Measurements from ENCODE around the gene ZNF292.
"Not testable (repeated sequence)": the region's sequence is repeated elsewhere in the genome, so short reads cannot be mapped to it uniquely, and the experiment has no call there.

Gene ZNF292

DNA sequence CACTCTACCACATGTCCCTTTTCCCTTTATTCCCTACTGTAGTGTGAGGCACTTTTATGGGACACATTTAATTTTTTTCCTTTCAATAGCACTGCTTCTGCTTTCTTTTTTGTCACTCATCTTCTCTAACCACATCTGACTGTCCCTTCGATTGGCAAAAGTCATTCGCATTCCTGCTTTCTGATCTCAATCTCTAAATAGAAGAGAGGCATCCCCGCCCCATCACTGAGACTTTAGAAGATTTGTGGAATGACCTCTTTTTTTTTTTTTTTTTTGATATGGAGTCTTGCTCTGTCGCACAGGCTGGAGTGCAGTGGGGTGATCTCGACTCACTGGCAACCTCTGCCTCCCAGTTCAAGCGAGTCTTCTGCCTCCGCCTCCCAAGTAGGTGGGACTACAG is 9.1 kb downstream of the ZNF292 start:
- no peak for DNase-seq

DNA sequence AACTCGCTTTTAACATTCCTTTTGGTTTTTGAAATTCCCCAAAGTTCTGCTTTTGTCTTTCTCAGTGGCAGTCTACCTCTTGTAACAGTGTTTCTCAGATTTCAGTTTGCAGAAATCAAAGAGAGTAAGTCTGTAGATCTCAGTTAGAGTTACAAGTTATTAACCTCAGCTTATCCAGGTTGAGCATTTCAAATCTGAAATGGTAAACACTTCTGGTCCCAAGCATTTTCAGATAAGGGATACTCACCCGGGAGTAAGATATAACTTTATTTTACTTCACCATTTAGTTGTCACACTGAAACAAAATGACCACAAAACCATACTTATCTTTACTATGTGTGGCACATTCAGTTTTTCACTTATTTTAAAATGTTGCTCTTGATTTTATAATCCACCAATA is 9.8 kb downstream of the ZNF292 start:
- no peak for DNase-seq

DNA sequence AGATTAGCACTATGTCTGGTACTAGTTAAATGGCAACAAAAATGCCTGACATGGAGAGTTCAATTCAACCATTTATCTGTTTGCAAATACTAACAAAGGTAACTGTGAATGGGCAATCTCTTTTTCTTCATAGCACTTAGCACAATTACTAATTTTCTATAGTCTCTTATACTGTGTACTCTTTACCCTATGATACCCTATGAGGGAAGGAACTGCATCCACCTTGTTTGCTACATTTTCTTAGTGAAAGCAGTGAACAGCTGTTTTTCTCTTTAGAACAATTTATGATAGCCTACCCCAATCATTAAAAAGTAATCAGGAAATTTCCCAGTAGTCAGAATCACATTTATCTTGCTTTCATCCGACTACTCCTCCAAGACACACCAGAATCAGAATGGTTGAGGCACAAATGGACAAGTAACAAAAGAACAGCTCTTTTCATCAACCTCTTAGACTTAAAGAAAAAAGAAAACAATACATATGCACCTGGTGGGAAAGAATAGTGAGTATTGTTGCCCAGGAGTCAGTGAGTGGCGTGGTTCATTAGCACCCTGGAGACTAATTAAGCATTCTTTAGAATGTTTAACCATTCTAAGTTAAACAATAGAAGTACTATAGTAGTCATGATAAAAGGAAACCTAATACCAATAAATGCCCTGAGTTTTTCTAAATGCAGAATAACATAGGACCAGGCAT is 16.7 kb downstream of the ZNF292 start:
- DNase-seq, result no peak

DNA sequence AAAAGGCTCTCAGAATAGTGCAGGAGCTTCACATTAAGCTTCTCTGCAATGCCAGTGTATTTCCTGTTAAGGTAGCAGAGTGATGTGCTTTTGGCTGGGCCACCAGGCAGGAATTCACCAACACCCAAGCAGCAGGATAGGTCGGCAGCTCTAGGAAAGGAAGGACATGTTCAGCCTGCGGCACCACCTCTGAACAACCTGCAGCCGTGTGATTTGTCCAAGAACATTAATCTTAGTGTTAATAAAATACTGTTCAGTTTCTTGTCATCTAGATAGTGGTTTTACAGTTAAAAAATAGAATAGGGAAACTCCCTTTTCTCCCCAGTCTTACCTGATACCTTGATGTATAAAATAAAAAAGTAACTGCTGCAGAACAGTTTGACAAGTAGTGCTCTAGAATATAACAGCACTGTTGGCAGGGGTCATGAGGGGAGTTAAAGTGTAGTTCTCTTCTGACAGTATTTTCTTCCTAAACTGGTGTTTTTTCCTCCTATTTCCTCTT is 18.8 kb downstream of the ZNF292 start:
- DNase-seq, result no peak

DNA sequence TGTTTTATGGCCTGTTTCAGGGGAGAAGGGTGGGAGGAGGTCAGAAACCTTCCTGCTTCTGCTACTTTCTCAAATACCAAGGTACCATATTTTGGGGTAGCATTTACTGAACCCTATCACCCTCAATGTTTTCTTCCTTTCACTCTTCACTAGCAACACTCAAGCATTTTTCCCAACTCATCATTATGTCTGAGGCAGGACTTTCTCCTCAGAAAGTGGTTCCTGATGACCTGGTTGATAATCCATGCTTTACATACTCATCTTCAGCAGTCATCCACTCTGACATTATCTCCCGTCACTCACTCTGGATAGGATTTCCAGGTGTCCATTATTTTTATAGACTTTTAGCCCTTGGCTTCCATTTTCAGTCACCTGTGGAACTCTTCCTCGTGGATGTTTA is 21.1 kb downstream of the ZNF292 start:
- no peak for DNase-seq

DNA sequence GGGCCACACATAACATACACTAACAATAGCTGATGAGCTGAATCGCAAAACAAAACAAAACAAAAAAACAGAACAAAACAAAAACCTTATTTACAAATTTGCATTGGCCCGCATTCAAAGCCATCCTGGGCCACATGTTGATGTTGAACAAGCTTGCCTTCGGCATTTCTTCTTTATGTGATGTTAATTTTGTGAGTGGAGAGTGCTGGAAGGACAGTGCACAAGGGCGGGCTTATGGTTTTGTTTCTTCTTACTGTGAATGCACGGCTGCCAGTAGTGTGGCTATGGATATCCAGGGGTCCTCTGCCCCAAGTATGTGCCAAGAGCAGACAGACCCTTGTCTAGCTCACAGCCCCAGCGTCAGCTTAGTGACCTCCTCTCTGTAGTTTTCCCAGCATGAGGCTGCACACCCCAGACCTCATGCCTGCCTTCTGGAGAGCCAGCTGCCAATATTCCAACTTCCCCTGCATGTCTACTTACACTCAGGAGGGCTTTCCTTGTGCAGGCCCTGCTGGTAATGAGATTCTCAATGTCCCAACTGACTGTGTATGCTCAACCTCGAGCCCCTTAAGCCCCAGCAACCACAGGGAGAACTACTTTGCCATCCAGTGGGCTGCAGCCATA is 24.9 kb downstream of the ZNF292 start:
- no peak for DNase-seq

DNA sequence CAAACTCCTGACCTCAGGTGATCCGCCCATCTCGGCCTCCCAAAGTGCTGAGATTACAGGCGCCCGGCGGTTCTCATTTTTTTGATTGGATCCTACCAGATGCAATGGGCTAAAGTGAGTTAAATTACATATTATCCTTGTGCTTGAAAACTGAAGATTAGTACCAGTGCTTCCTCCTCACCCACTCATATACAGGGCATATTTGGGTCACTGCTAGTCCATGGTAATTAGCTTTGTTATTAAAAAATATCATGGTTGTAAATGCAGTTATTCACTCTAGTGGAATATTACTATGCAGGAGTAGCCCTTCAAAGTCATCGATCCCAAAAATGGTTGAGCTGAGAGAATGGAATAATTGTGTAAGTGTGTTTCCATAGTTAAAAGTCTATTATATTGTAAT is 26.5 kb downstream of the ZNF292 start:
- no peak for DNase-seq

DNA sequence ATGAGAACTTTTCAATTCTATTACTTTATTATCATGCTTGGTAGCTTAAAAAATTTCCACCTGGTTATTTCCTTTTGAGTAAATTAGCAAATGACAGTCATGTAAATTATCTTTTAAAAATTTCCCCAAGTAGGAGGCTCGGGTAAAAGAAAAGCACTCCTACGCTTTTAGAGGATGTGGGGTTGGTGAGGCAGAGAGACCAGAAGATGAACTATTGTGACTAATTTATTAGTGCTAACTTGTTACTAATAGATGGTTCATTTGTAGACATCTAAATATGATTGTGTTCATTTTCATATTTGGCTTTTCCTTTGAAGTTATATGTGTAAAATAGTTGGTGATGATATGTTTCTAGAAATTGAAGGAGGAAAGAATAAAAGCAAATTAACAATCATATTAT is 27.0 kb downstream of the ZNF292 start:
- no peak for DNase-seq

DNA sequence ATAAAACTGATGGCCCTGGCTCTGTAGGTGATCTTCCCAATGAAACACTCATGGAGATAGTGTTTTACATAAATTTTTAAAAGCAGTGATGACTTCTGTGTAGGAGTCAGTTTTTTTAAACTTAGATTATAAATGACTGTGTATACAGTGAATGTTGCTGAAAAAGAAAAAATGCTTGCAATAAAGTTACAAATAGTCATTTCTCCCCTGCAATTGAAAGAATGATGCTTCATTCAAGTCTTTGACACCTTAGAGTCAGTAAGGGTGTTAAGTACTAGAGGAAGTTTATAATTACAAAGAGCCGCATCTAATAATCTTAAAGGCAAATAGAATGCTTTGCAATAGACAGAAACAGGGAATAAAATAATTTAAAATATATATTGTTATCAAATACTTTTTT is 27.6 kb downstream of the ZNF292 start:
- no peak for DNase-seq

DNA sequence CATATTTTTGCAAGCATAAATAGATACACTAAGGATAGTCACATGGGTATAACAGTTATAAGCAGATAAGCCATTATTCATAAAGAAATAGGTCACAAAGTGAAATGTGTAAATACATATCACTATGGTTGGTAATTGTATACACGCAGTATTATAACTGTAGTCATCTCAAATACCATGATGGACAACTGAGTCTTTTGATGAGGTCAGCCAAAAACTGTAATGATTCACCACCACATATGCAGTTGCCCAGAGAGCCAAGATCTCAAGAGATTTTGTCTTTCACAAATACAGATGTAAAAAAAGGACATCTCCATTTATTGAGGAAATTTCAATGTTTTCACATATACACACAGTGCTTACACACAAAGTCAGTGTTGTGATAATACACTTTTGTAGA is 28.3 kb downstream of the ZNF292 start:
- no peak for DNase-seq

DNA sequence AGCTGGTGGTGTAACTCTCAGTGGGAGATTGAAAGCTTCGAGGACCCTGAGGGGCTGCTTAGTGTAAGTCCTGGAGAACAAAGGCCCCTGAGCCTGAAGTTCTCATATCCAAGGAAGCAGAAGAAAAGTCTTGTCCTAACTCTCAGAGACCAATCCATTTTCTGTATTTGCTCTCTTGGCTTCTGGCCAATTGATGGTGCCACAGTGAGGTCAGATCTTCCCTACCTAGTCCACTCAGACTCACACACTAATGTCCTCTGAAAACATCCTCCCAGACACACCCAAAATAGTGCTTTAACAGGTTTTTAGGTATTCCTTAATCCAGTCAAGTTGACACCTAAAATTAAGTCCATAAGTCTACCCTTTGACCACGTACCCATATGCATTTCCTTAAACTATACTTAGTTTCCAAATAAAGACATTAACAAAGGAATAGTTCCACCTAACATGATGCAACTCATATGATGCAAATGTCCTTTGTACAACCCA is 29.4 kb downstream of the ZNF292 start:
- DNase-seq, result no peak

DNA sequence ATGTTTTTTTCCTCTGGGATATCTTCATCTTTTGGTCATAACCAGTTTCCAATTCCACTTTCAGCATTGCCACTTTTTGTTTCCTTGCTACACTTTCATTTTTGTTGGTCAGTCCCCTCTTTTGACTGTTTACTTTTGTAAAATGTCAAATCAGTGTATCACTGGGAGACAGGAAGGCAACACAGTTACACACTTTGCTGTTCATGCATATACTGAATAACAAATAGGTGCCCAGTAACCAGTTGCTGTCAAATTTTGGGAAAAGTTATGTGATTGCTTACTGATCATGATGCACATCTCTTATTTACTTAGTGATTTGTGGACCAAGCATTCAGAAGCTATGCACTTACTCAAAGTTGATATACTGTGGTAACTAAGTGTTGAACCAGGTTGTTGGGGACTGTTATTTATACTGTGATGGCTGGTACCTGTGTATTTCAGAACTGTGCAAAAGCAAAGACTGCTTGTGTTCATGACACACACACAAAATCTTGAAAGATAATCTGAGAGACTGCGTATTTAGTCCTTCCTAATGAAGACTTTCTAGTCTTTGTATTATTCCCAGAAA is 41.0 kb downstream of the ZNF292 start:
- no peak for DNase-seq

DNA sequence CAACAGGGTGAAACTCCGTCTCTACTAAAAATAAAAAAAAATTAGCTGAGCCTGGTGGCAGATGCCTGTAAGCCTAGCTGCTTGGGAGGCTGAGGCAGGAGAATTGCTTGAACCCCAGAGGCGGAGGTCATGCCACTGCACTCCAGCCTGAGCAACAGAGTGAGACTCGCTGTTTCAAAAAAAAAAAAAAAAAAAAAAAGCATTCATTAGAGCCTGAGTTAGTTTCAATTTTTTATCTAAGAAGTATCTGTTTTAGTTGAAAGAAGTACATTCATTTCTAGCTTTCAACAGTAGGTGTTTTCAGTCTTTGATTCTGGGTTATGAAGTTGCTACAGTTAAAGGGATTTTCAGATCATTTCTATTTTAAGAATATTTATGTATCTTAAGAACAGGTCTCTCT is 42.2 kb downstream of the ZNF292 start:
- no peak for DNase-seq

DNA sequence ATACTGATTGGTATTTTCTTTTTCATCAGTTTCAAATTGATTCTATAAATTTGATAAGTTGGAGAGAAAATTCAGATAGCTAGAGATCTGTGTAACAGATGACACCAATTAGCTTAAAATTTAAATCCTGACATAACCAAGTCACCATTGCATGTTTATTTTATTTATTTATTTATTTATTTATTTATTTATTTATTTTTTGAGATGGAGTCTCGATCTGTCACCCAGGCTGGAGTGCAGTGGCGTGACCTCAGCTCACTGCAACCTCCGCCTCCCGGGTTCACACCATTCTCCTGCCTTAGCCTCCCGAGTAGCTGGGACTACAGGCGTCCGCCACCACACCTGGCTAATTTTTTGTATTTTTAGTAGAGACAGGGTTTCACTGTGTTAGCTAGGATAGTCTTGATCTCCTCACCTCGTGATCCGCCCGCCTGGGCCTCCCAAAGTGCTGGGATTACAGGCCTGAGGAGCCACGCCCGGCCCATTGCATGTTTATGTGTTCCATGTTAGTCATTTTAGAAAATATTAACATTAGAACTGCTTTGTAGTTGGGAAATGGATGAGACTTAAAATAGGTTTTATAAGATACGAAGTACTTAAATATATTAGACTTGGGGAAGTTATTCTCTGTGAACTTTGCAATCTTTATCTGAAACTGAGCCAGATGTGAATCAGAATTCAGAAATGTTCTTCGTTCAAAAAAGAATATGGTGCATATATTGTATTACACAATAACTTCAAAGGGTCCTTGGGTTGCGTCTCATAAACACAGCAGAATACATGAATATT is 42.9 kb downstream of the ZNF292 start:
- DNase-seq, result not testable (repeated sequence)

DNA sequence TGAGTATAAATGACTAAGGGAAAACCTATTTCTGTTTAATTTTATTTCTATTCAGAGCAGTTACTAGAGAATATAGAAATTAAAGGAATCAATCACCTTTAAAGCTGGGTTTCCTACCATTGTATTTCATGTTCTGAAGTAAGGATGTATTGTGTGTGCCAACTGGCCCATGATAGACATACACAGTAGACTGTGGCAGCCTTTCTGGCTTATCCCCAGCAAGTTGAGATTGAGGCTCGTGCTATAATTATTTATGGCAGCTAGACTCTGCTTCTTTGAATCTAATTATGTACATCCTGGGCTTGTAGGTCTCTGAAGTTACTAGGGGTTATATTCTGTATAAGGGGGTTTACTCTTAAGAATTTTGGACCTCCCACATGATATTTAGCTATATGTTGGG is 44.4 kb downstream of the ZNF292 start:
- no peak for DNase-seq

DNA sequence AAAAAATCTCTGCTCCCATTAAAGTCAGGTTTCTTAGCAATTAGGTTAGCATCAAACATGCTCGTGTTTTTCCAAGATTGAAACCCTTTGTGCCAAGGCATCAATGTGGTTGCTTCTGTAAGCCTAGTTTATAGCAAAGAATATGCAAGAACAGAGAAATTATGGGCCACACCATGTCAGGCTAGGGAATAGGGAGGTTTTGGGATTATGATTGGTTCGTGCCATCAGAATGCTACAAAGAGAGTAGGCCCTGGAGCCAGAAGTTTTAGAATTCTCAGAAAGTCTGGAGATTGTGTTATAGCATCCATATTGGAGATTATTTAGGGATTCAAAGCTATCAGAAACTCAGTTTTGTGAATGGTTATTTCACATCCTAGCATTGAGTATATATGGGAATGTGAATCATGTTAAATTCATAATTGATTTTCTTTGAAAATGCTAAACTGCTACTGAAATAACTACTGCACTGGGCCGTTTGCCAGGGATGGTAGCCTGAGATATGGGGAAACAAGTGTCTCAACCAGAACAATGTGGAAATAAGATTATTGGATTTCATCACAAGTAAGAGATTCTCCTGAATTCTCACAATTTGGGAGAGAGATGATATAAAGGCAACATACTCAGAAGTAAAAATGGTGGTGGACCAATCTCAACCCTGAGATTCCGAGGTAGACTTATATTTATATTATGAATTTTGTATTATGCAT is 45.3 kb downstream of the ZNF292 start:
- no peak for DNase-seq

DNA sequence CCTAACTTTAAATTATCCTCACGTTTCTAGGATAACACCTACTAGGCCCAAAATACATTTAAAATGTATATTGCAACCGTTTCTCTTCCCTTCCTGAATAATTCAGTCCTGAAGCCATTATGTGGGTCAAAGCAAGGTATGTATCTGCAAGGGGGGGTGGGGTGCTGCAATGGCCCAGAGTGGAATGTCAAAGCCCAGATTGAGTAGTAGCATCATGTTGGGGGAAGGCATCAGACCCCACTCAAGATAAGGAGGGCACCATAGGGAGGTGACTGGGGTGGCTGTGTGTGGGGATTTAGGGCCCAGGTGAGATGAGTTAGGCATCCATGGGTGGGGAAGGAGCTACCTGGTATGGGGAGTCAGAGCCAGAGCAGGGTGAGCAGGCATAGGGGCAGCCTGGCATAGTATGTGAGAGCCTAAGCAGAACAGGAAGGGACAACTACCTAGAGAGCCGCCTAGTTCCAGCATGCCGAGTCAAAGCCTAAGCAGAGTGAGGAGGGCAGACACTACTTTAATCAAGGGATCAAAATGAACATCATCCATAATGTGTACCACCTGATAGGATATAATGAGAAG is 48.2 kb downstream of the ZNF292 start:
- no peak for DNase-seq

DNA sequence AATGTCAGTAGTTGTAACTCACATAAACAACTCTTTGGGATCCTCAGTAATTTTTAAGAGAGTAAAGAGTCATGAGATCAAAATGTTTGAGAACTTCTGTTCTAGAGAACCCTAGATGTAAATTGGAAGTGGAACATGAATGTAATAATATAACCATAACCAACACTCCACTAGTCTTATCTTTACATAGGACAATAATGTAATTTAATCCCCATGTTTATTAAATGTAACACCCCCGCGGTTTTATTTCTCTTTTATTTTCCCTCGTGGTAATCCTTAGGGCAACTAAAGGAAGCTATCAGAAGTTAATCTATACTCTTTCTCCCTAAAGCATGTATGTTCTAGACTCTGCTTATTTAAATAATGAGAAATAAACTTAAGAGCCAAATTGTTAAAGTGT is 54.4 kb downstream of the ZNF292 start:
- no peak for DNase-seq

DNA sequence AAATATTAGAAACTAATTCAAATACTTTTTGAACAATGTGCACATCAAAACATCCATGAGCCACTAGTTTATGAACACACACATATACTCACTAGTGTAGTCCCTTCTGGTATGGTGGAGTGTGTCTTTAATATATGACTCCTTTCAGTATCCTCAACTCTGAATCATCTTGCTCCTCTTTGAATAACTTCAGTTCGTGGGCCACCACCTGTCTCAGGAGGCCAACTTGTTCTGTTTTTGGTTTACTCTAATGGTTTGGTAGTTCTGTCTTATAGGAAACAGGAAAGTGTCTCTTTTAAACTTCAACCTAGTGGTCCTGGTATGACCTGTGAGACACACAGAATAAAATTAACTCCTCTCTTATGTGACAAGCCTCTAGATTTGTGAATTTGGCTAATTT is 55.6 kb downstream of the ZNF292 start:
- DNase-seq, result no peak

DNA sequence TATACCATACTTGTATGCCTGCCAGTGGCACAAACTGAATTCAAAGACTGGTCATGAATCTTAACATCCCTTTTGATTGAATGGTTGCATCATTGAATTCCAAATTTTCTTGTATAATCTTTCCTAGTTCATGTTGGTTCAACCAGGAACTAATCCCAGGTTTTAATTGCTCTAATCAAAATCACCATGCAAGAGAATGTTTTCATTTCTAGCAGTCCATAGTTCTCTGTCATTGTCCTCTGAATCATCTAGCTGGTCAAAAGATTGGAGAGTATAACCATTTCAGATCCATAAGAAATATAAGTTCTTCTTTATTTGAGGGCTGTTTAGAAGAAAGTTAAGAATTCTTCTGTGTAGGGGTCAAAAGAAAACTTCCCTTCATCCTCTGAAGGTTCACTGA is 57.2 kb downstream of the ZNF292 start:
- DNase-seq, result no peak

DNA sequence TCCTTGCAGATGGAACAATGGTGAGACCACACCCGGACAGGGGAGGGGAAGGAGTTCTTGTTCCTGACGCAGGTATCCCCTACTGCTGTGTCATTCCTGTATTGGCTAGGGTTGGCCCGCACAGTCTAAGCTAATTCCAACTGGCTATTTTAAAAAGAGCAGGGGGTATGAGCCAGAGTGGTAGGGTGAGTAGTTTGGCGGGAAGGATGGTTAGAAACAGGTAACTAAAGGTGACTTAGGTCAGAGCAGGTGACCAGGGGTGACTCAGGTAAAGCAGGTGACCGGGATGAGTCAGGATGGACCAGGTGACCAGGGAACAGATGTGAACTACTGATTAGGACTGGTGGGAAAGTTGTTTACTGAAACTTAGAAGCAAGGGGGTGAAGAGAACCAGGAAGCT is 58.0 kb downstream of the ZNF292 start:
- DNase-seq, result no peak

DNA sequence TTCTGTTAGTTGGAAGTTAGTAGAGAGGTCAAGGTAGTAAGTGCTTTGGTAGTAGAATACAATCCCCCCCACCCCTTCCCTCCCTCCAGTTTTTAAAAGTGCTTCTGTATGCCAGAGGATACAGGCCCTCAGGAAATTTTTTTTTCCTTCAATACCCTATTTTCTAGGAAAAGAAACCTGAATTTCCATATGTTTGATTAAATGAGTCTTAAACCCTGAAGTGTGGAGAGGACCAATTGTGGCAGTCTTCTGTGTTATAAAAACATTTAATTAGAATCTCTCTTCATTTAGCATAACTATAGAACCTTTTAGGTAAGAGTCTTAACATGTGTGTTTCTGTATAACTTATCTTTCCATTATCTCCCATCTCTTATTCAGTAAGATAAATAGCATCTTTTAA is 59.5 kb downstream of the ZNF292 start:
- DNase-seq, result no peak

DNA sequence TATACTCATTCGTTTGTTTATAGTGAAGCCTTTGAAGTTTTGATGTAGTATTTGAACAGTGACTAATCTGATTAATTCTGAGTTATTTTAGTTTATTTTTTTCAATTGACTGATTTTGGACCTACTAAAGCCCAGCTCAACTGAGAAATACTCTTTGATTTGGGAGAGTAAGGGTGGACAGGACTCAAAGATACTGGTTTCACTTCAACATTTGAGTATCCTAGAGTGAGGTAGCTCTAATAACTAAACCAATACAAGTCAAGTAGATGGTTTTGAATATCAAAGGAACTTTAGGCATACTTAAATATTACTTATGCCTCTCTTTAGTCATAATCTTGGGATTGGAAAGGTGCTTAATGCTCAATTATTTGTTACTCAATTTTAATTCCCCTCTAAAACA is 65.6 kb downstream of the ZNF292 start:
- no peak for DNase-seq
